Measurements from ENCODE around the gene RHOBTB1.

- no peak for TF ChIP-seq NFRKB (IDR thresholded peaks at IDR 0.05)
- no peak for TF ChIP-seq HDGF (IDR thresholded peaks at IDR 0.05; ENCODE audit: borderline replicate concordance)
- no peak for TF ChIP-seq FOXA1 (IDR thresholded peaks at IDR 0.05)
- TF ChIP-seq PKNOX1 (IDR thresholded peaks at IDR 0.05) = no peak
- no peak for TF ChIP-seq FOXK2 (IDR thresholded peaks at IDR 0.05)
- TF ChIP-seq FOXM1 (IDR thresholded peaks at IDR 0.05; ENCODE audit: borderline replicate concordance) = no peak
- TF ChIP-seq ELF4 (IDR thresholded peaks at IDR 0.05) = no peak
- TF ChIP-seq SUZ12 (IDR thresholded peaks at IDR 0.05) = no peak
- TF ChIP-seq L3MBTL2 (conservative IDR thresholded peaks at IDR 0.05) = no peak
- TF ChIP-seq SP1 (IDR thresholded peaks at IDR 0.05) = no peak
- no peak for TF ChIP-seq LEF1 (IDR thresholded peaks at IDR 0.05; ENCODE audit: borderline replicate concordance)
- TF ChIP-seq BHLHE40 (IDR thresholded peaks at IDR 0.05; ENCODE audit: borderline replicate concordance) = no peak
Observed at GRCh38 chr10:60937784-60938654, 6.0 kb downstream of the RHOBTB1 start.
